GM12878 (cell line): Measurements from ENCODE around the gene MAFG. TPM values are rescaled to one million over a fixed set of nuclear protein-coding genes. Genes with fewer than 3 reads are reported as not detected.

ENCODE experiments used
- ATAC-seq: fragments of 200-7000 bp; cut with Tn5 transposase; 3 replicates; pipeline ENCODE4 v1.9.1; 2020; ENCODE audit warnings: mild to moderate bottlenecking, moderate library complexity
- BruUV-seq: library from RNA; stranded (reverse); fragments of 400-500 nt; replicated peaks from 2 replicates; lab custom pipeline; 2021; lab: Mats Ljungman, UMichigan
- CTCF ChIA-PET: fragments of 300-600 bp; sonication (Branson Sonifier 250); formaldehyde crosslinking; extraction: SDS; loops from one replicate; lab custom pipeline; 2021; ENCODE audit warnings: inconsistent platforms; lab: Yijun Ruan, JAX
- POLR2A ChIA-PET: fragments of 350-600 bp; formaldehyde crosslinking; extraction: SDS; loops from one replicate; lab custom pipeline; 2021; ENCODE audit warnings: inconsistent platforms; lab: Charles Lee
- RAD21 ChIA-PET: fragments of 300-600 bp; sonication (Branson Sonifier 250); formaldehyde crosslinking; loops from one replicate; lab custom pipeline; 2023; ENCODE audit warnings: antibody characterized with exemption; ENCODE audit not compliant: unreplicated experiment; lab: Charles Lee
- SMC1A ChIA-PET: fragments of 300-600 bp; sonication (Branson Sonifier 250); formaldehyde crosslinking; loops from one replicate; lab custom pipeline; 2023; ENCODE audit not compliant: unreplicated experiment, uncharacterized antibody; lab: Charles Lee
- DNase-seq: peaks from one replicate; pipeline ENCODE4 v3.0.0-alpha.2; 2011; ENCODE audit warnings: low read depth, low spot score
- FAIRE-seq: peaks from 3 replicates; lab custom pipeline; 2011; peaks lifted over from hg19 to GRCh38; lab: Jason Lieb, UNC
- H2AFZ ChIP-seq: 2 replicates; pipeline ENCODE4 v1.6.0; 2011; ENCODE audit warnings: low read depth, low read length, control low read depth; ENCODE audit not compliant: control insufficient read depth
- H3K27ac ChIP-seq: 2 replicates; pipeline ENCODE4 v1.5.1; 2011; ENCODE audit warnings: control low read depth; ENCODE audit not compliant: control insufficient read depth, insufficient read depth
- H3K27me3 ChIP-seq, 2 experiments: replicated peaks in 1 of 2; 2 replicates each; pipeline versions ENCODE4 v1.6.0 to v1.6.1; 2011; ENCODE audit warnings: low read length in 1 of 2; ENCODE audit not compliant: control insufficient read depth in 2 of 2, insufficient read depth in 2 of 2
- H3K36me3 ChIP-seq, 2 experiments: 2 replicates each; pipeline ENCODE4 v1.5.1; 2011; ENCODE audit warnings: low read length in 1 of 2; ENCODE audit not compliant: control insufficient read depth in 2 of 2, insufficient read depth in 2 of 2
- H3K4me1 ChIP-seq: 2 replicates; pipeline ENCODE4 v1.6.1; 2011; ENCODE audit warnings: mild to moderate bottlenecking, low read length, moderate library complexity, mixed read lengths; ENCODE audit not compliant: control insufficient read depth, insufficient read depth
- H3K4me2 ChIP-seq: 2 replicates; pipeline ENCODE4 v1.6.0; 2011; ENCODE audit warnings: control low read depth; ENCODE audit not compliant: control insufficient read depth, insufficient read depth
- H3K4me3 ChIP-seq: fragments of 200-600 bp; sonication (generic); 2 replicates; pipeline ENCODE4 v1.5.1; 2016
- H3K79me2 ChIP-seq: 2 replicates; pipeline ENCODE4 v1.6.0; 2011; ENCODE audit warnings: low read length; ENCODE audit not compliant: control insufficient read depth, insufficient read depth
- H3K9ac ChIP-seq: 2 replicates; pipeline ENCODE4 v1.8.0; 2011; ENCODE audit warnings: low read length, control low read depth, mixed read lengths; ENCODE audit not compliant: control insufficient read depth, insufficient read depth
- H3K9me3 ChIP-seq: replicated peaks from 3 replicates; pipeline ENCODE4 v1.5.1; 2011; ENCODE audit warnings: mild to moderate bottlenecking, low read length; ENCODE audit not compliant: control insufficient read depth, insufficient read depth
- H4K20me1 ChIP-seq: 2 replicates; pipeline ENCODE4 v1.6.0; 2011; ENCODE audit not compliant: control insufficient read depth, insufficient read depth
- BHLHE40 ChIP-seq, 2 experiments: fragments of 450-650 bp in 1 of 2; IDR thresholded peaks; 2 replicates each; pipeline ENCODE4 v1.6.1; 2011 to 2017; ENCODE audit warnings: low read depth in 2 of 2, borderline replicate concordance in 1 of 2, improper control_type of control experiment in 1 of 2, low read length in 1 of 2, mild to moderate bottlenecking in 1 of 2
- CHD1 ChIP-seq: IDR thresholded peaks from 2 replicates; pipeline ENCODE4 v1.6.1; 2012; ENCODE audit warnings: low read depth, low read length, improper control_type of control experiment
- DPF2 ChIP-seq: fragments of 450-650 bp; IDR thresholded peaks from 2 replicates; pipeline ENCODE4 v1.6.1; 2017; ENCODE audit warnings: mild to moderate bottlenecking
- GABPA ChIP-seq: IDR thresholded peaks from 2 replicates; pipeline ENCODE4 v1.6.1; 2014; ENCODE audit warnings: antibody characterized with exemption, low read depth, mild to moderate bottlenecking, inconsistent platforms
- GATAD2B ChIP-seq: fragments of 450-650 bp; conservative IDR thresholded peaks from 2 replicates; pipeline ENCODE4 v1.6.1; 2017; ENCODE audit warnings: low read depth, mild to moderate bottlenecking, moderate library complexity
- LARP7 ChIP-seq: fragments of 450-650 bp; IDR thresholded peaks from 2 replicates; pipeline ENCODE4 v1.6.1; 2017; ENCODE audit warnings: mild to moderate bottlenecking
- MYB ChIP-seq: fragments of 150-350 bp; IDR thresholded peaks from 2 replicates; pipeline ENCODE4 v1.6.1; 2014; ENCODE audit warnings: mild to moderate bottlenecking, low read depth, low read length, borderline replicate concordance
- NKRF ChIP-seq: fragments of 450-650 bp; conservative IDR thresholded peaks from 2 replicates; pipeline ENCODE4 v1.6.1; 2017; ENCODE audit warnings: mild to moderate bottlenecking, moderate library complexity
- POLR2A ChIP-seq: IDR thresholded peaks from 2 replicates; pipeline ENCODE4 v1.6.1; 2011; ENCODE audit warnings: low read depth, mild to moderate bottlenecking, low read length
- SRF ChIP-seq, 2 experiments: IDR thresholded peaks; 2 replicates each; pipeline ENCODE4 v1.6.1; 2011; ENCODE audit warnings: low read depth in 2 of 2, low read length in 2 of 2, mild to moderate bottlenecking in 1 of 2, moderate library complexity in 1 of 2
- TAF1 ChIP-seq: IDR thresholded peaks from 2 replicates; pipeline ENCODE4 v1.6.1; 2011; ENCODE audit warnings: mild to moderate bottlenecking, low read depth, low read length, borderline replicate concordance
- TCF7 ChIP-seq: IDR thresholded peaks from 2 replicates; pipeline ENCODE4 v1.6.1; 2014; ENCODE audit warnings: antibody characterized with exemption, borderline replicate concordance
- ZZZ3 ChIP-seq: IDR thresholded peaks from 2 replicates; pipeline ENCODE4 v1.6.1; 2011; ENCODE audit warnings: low read depth; ENCODE audit not compliant: control insufficient read depth, insufficient read length
- WGBS: methylation state at CpG from one replicate; pipeline ENCODE4 v1.1.6; 2016; ENCODE audit warnings: low lambda C conversion rate; ENCODE audit not compliant: insufficient replicate concordance, insufficient coverage; ENCODE audit errors: missing lambda C conversion rate; 5-methylcytosine and 5-hydroxymethylcytosine counted together
- in situ Hi-C: fragments of 300-500 bp; cut with MboI; formaldehyde crosslinking; loops from 9 replicates; pipeline ENCODE4 v1.14.3; 2018; ENCODE audit warnings: mixed read lengths
- intact Hi-C: fragments of 100-400 bp; cut with micrococcal nuclease; formaldehyde crosslinking; loops from one replicate; pipeline ENCODE4 v1.14.2; 2022; ENCODE audit not compliant: unreplicated experiment
- polyA plus RNA-seq, 11 experiments: library from polyadenylated mRNA; depleted of rRNA in 4 of 11; unstranded in 6 of 11; stranded (reverse) in 5 of 11; fragments of >200 nt; fragmentation: Nextera tagmentation in 4 of 11; fragmentation: Illumina TruSeq in 1 of 11; extraction: Ambion mirVana in 4 of 11; extraction: Trizol in 1 of 11; gene quantifications; 1 replicate in 1 of 11; 2 replicates in 10 of 11; pipeline versions ENCODE4 v1.2.1 to v1.2.3, GENCODE V29; 2011 to 2016; ENCODE audit warnings: inconsistent platforms in 2 of 11, missing spikeins in 2 of 11, low read depth in 1 of 11
- total RNA-seq, 4 experiments: library from RNA; depleted of rRNA in 3 of 4; stranded (reverse); fragments of >200 nt in 3 of 4; fragmentation: Illumina TruSeq in 1 of 4; extraction: Trizol in 1 of 4; gene quantifications; 2 replicates each; pipeline versions ENCODE4 v1.2.1 to v1.2.3, GENCODE V29; 2013 to 2021

Gene MAFG
- total and polyA plus RNA-seq, 10 of the 15 experiments (the other 5 are each of a cell fraction or from before 2014, with no cell fraction given), result 0.48 to 20.1 (median 7.6) TPM

GRCh38 chr17:81870981-81871386 lies 56.6 kb downstream of the MAFG start, which contains the start of gene ARHGDIA (continued):
- TF ChIP-seq BHLHE40 (IDR thresholded peaks at IDR 0.05; ENCODE audit: borderline replicate concordance in 1 of 2, low read depth in 2 of 2, low read length in 1 of 2) (no peak), LARP7 (no peak), SRF (IDR thresholded peaks at IDR 0.05; ENCODE audit: low read depth in 2 of 2, low read length in 2 of 2) (0 out of 4 replicates have a peak, but pooled peaks of 1 of the 2 experiments have one; percentile 2), TAF1 (no peak), GATAD2B (no peak), GABPA (peak; percentile 73), CHD1 (no peak), ZZZ3 (no peak)

GRCh38 chr17:81870131-81870980 lies 57.2 kb downstream of the MAFG start:
- RAD21 ChIA-PET, result interaction anchor here (1.0 to 2.1 kb wide), 4 partner anchors 9 to 56 kb away, joined by 3 to 8 read pairs (median 4); partner anchors contain the start of genes ALYREF and ANAPC11
- SMC1A ChIA-PET, result interaction anchor here (0.8 to 1.7 kb wide), 4 partner anchors 9 to 43 kb away, joined by 3 to 7 read pairs (median 5); partner anchors contain the start of gene ANAPC11
- under 1% methylated on average over 51 of the region's 65 CpGs for WGBS
- H2AFZ ChIP-seq, result no peak overlapping the region
- H3K4me1 ChIP-seq, result 0 out of 2 replicates have a peak, but pooled peaks cover 8% of the 10 kb centered on the region
- peak overlapping the region; percentile 91 for H3K9ac ChIP-seq
- H3K27me3 ChIP-seq, result no peaks in the 10 kb centered on the region
- CTCF ChIA-PET, result interaction anchor here (0.5 to 2.5 kb wide), 16 partner anchors 9 to 167 kb away, joined by 3 to 10 read pairs (median 5); partner anchors contain the start of genes DCXR, MAFG and P4HB
- no peaks in the 10 kb centered on the region for H3K9me3 ChIP-seq
- ATAC-seq, result peak; percentile 24
- peak overlapping the region; percentile 95 for H3K4me3 ChIP-seq
- peaks cover 1 to 24% of the 10 kb centered on the region in 2 experiments; a peak in 2 of 4 replicates for H3K36me3 ChIP-seq
- intact Hi-C loops, result loop anchor here (5.0 kb wide), 1 partner anchor 57 kb away; the partner anchor contains the start of gene MAFG
- no TSS peak for BruUV-seq
- H3K4me2 ChIP-seq, result peak overlapping the region; percentile 81
- in situ Hi-C loops, result no loop called here
- DNase-seq, result no peak
- peak overlapping the region; percentile 83 for H3K27ac ChIP-seq
- 0 out of 2 replicates have a peak, but pooled peaks cover 3% of the 10 kb centered on the region for H4K20me1 ChIP-seq
- FAIRE-seq, result peak; percentile 35
- peaks cover 47% of the 10 kb centered on the region for H3K79me2 ChIP-seq
- POLR2A ChIA-PET, result interaction anchor here (0.5 to 3.5 kb wide), 12 partner anchors 8 to 623 kb away, joined by 3 to 26 read pairs (median 6); partner anchors contain the start of genes ALYREF, ANAPC11, FASN and MCRIP1
- TF ChIP-seq NKRF, result peak; percentile 63
- TF ChIP-seq DPF2, result peak; percentile 19; the same call in 1 of the 2 replicates
- no peak for TF ChIP-seq TAF1
- TF ChIP-seq MYB, result no peak
- TF ChIP-seq POLR2A, result peak; percentile 81
- TF ChIP-seq TCF7, result no peak
